Stomach (tissue), 9 donors: Measurements from ENCODE around the gene SLC25A13. TPM values are rescaled to one million over a fixed set of nuclear protein-coding genes. Genes with fewer than 3 reads are reported as not detected.
"Not testable (repeated sequence)": the region's sequence is repeated elsewhere in the genome, so short reads cannot be mapped to it uniquely, and the experiment has no call there.

Experiments
- DNase-seq, 2 donors: peaks; one replicate each; pipeline versions ENCODE4 v3.0.0 to v3.0.0-alpha.2; 2013 to 2019
- H3K27ac ChIP-seq, 5 donors: fragments of 200-600 bp in 4 of 5; sonication (generic) in 4 of 5; one replicate each; pipeline ENCODE4 v1.5.1; 2013 to 2019; ENCODE audit warnings: mild to moderate bottlenecking in 1 of 5, moderate library complexity in 1 of 5
- H3K27me3 ChIP-seq, 3 donors: fragments of 200-600 bp; sonication (generic); one replicate each; pipeline ENCODE4 v1.5.1; 2017 to 2019; ENCODE audit warnings: mixed run types in 1 of 3
- H3K36me3 ChIP-seq, 4 donors: fragments of 200-600 bp; sonication (generic); 1 replicate in 3 of 4; 2 replicates in 1 of 4; pipeline ENCODE4 v1.5.1; 2016 to 2019
- H3K4me1 ChIP-seq, 4 donors: fragments of 200-600 bp; sonication (generic); one replicate each; pipeline ENCODE4 v1.5.1; 2016 to 2019
- H3K4me3 ChIP-seq, 4 donors: fragments of 200-600 bp; sonication (generic) in 3 of 4; one replicate each; pipeline ENCODE4 v1.5.1; 2016 to 2019; ENCODE audit warnings: mild to moderate bottlenecking in 1 of 4
- H3K9me3 ChIP-seq, 4 donors: fragments of 200-600 bp; sonication (generic); one replicate each; pipeline ENCODE4 v1.5.1; 2016 to 2019
- EP300 ChIP-seq: sonication (generic); formaldehyde crosslinking; IDR thresholded peaks from one replicate; pipeline ENCODE4 v1.6.1; 2017; ENCODE audit warnings: antibody characterized with exemption
- POLR2A ChIP-seq, 4 donors: fragments of 450-650 bp; IDR thresholded peaks; one replicate each; pipeline ENCODE4 v1.6.1; 2016; ENCODE audit warnings: antibody characterized with exemption in 4 of 4, control low read depth in 2 of 4, mild to moderate bottlenecking in 1 of 4, moderate library complexity in 1 of 4
- POLR2AphosphoS5 ChIP-seq, 3 donors: sonication (generic); formaldehyde crosslinking; IDR thresholded peaks; one replicate each; pipeline ENCODE4 v1.6.1; 2016; ENCODE audit warnings: antibody characterized with exemption in 3 of 3
- WGBS, 5 donors: extraction: QIAGEN DNeasy Blood & Tissue Kit in 3 of 5; methylation state at CpG; one replicate each; pipeline versions ENCODE4 v1.1.5 to v1.1.7; 2013 to 2018; 5-methylcytosine and 5-hydroxymethylcytosine counted together
- intact Hi-C: fragments of 100-400 bp; cut with DNase I; formaldehyde crosslinking; loops from one replicate; pipeline ENCODE4 v1.15.1; 2023; ENCODE audit warnings: low total_unique reads
- polyA plus RNA-seq, 3 donors: library from polyadenylated mRNA; stranded (reverse); fragments of 200-250 nt; gene quantifications; one replicate each; pipeline ENCODE4 v1.2.3, GENCODE V29; 2013
- total RNA-seq, 5 donors: library from RNA; depleted of rRNA; stranded (reverse); fragments of >200 nt; gene quantifications; one replicate each; pipeline versions ENCODE4 v1.1.0 to v1.2.3, GENCODE V29; 2014 to 2016
- TF ChIP-seq, protein P1 (sequence below), 7 experiments: fragments of 450-650 bp in 4 of 7; fragments of 200-600 bp in 3 of 7; sonication (generic) in 3 of 7; IDR thresholded peaks; one replicate each; pipeline ENCODE4 v1.5.1; 2016 to 2019; ENCODE audit warnings: antibody characterized with exemption in 7 of 7, control low read depth in 2 of 7, mild to moderate bottlenecking in 1 of 7
- donor health status: healthy with polysubstance abuse.
- donor health status: Bipolar disorder and iron deficiency.
- donor health status: healthy.

Gene SLC25A13
- total and polyA plus RNA-seq, 8 donors = 4.1 to 72.0 (median 12.0) TPM

GRCh38 chr7:96297876-96298275 is 24.0 kb downstream of the SLC25A13 start:
- H3K27me3 ChIP-seq = no peaks in the 10 kb centered on the region
- no peaks in the 10 kb centered on the region for H3K9me3 ChIP-seq
- H3K36me3 ChIP-seq = peaks cover 0 to 15% (median 10%) of the 10 kb centered on the region in 4 donors
- intact Hi-C loops = no loop called here
- no peak overlapping the region for H3K4me3 ChIP-seq
- H3K27ac ChIP-seq = no peak overlapping the region
- TF ChIP-seq POLR2A (IDR thresholded peaks at IDR 0.05) (no peak), EP300 (no peak), POLR2AphosphoS5 (IDR thresholded peaks at IDR 0.05) (no peak)
- TF ChIP-seq, protein P1, sequence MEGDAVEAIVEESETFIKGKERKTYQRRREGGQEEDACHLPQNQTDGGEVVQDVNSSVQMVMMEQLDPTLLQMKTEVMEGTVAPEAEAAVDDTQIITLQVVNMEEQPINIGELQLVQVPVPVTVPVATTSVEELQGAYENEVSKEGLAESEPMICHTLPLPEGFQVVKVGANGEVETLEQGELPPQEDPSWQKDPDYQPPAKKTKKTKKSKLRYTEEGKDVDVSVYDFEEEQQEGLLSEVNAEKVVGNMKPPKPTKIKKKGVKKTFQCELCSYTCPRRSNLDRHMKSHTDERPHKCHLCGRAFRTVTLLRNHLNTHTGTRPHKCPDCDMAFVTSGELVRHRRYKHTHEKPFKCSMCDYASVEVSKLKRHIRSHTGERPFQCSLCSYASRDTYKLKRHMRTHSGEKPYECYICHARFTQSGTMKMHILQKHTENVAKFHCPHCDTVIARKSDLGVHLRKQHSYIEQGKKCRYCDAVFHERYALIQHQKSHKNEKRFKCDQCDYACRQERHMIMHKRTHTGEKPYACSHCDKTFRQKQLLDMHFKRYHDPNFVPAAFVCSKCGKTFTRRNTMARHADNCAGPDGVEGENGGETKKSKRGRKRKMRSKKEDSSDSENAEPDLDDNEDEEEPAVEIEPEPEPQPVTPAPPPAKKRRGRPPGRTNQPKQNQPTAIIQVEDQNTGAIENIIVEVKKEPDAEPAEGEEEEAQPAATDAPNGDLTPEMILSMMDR (IDR thresholded peaks at IDR 0.05) = no peak
- H3K4me1 ChIP-seq = peaks cover 4 to 28% (median 13%) of the 10 kb centered on the region in 4 donors
- DNase-seq = no peak

DNA sequence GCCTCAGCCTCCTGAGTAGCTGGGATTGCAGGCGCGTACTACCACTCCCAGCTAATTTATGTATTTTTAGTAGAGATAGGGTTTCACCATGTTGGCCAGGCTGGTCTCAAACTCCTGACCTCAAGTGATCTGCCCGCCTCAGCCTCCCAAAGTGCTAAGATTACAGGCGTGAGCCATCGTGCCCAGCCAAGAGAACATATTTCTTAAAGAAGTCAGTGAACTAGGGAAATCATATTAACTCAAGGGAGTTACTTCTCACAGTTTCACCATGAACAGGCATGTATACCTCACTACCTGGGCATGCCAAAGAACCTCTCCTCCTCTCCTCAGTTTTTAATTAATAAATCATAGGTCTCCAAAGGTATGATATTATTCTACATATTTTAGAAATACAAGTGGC is 24.5 kb downstream of the SLC25A13 start:
- H3K27me3 ChIP-seq, intact Hi-C loops, H3K9me3 ChIP-seq, DNase-seq, H3K4me3 ChIP-seq, H3K27ac ChIP-seq: not testable (repeated sequence)
- Histone ChIP-seq H3K36me3 (peaks cover 0 to 15% (median 10%) of the 10 kb centered on the region in 4 donors), H3K4me1 (peaks cover 4 to 23% (median 11%) of the 10 kb centered on the region in 4 donors)
- 84 to 94% (median 88%) methylated on average over 5 of the region's 5 CpGs for WGBS, 5 donors

DNA sequence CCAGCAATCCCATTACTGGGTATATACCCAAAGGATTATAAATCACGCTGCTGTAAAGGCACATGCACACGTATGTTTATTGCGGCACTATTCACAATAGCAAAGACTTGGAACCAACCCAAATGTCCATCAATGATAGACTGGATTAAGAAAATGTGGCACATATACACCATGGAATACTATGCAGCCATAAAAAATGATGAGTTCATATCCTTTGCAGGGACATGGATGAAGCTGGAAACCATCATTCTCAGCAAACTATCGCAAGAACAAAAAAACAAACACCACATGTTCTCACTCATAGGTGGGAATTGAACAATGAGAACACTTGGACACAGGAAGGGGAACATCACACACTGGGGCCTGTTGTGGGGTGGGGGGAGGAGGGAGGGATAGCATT is 28.0 kb downstream of the SLC25A13 start:
- DNase-seq, H3K4me1 ChIP-seq, H3K27ac ChIP-seq, intact Hi-C loops, H3K27me3 ChIP-seq, H3K9me3 ChIP-seq, H3K4me3 ChIP-seq: not testable (repeated sequence)
- H3K36me3 ChIP-seq = peaks cover 0 to 15% (median 10%) of the 10 kb centered on the region in 4 donors
- WGBS, 5 donors = 94 to 100% (median 96%) methylated on average over 4 of the region's 4 CpGs

- 89 to 95% (median 90%) methylated on average over 4 of the region's 4 CpGs for WGBS, 5 donors
- H3K36me3 ChIP-seq = no peaks in the 10 kb centered on the region
- no peak overlapping the region for H3K4me3 ChIP-seq
- no peak for DNase-seq
- no peaks in the 10 kb centered on the region for H3K9me3 ChIP-seq
- H3K27me3 ChIP-seq = no peaks in the 10 kb centered on the region
- peaks cover 0 to 33% (median 9%) of the 10 kb centered on the region in 4 donors for H3K4me1 ChIP-seq
- H3K27ac ChIP-seq = no peak overlapping the region
- intact Hi-C loops = no loop called here
- TF ChIP-seq POLR2A (IDR thresholded peaks at IDR 0.05) = no peak
- no peak for TF ChIP-seq EP300
- TF ChIP-seq, protein P1 (IDR thresholded peaks at IDR 0.05) = no peak
- no peak for TF ChIP-seq POLR2AphosphoS5 (IDR thresholded peaks at IDR 0.05)
These were observed 34.3 kb downstream of the SLC25A13 start for GRCh38 chr7:96287559-96287958.

DNA sequence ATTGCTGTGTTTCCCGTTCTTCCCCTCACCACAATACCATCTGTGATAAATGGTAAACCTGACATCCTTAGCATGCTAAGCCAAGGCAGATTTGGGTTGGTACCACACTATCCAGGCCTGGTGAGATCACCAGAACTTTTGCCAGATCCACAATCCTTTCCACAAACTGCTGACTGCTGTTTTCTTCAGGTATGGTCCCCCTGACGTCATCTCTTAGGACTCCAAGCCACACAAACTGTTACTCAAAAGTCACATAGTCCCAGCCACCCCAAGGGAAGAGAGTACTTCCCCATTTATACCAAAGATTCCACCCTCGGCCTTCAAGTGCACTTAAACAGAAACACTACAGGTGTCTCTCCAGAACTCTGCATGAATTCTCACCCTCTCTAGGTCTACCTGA is 34.8 kb downstream of the SLC25A13 start:
- DNase-seq = no peak
- WGBS, 5 donors = 64 to 87% (median 85%) methylated on average over 3 of the region's 3 CpGs
- H3K36me3 ChIP-seq = no peaks in the 10 kb centered on the region
- H3K27me3 ChIP-seq = no peaks in the 10 kb centered on the region
- intact Hi-C loops = no loop called here
- TF ChIP-seq, protein P1 (IDR thresholded peaks at IDR 0.05) = no peak
- no peak for TF ChIP-seq POLR2A (IDR thresholded peaks at IDR 0.05)
- no peak for TF ChIP-seq EP300
- TF ChIP-seq POLR2AphosphoS5 (IDR thresholded peaks at IDR 0.05) = no peak
- peaks cover 0 to 37% (median 9%) of the 10 kb centered on the region in 4 donors for H3K4me1 ChIP-seq
- H3K27ac ChIP-seq = no peak overlapping the region
- no peak overlapping the region for H3K4me3 ChIP-seq
- H3K9me3 ChIP-seq = no peaks in the 10 kb centered on the region
